ELF-1 (cell line): ENCODE results near the gene FCGR2B.
"Not testable (repeated sequence)": the region's sequence is repeated elsewhere in the genome, so short reads cannot be mapped to it uniquely, and the experiment has no call there.

Source experiments
- DNase-seq: peaks from one replicate; pipeline ENCODE4 v3.0.0-alpha.2; 2016; ENCODE audit warnings: low read depth, low spot score

FCGR2B gene

GRCh38 chr1:161662684-161663339 is at the start of gene FCGR2B:
FCGR2B (plus strand) TSS chr1:161663143; CDS start chr1:161663242, 99 bp downstream.
- DNase-seq, result not testable (repeated sequence)

GRCh38 chr1:161616417-161616816 is 46.5 kb upstream of the FCGR2B start:
- DNase-seq, result not testable (repeated sequence)

GRCh38 chr1:161618517-161618916 is 44.4 kb upstream of the FCGR2B start:
- DNase-seq, result not testable (repeated sequence)

GRCh38 chr1:161620399-161620798 is 42.5 kb upstream of the FCGR2B start:
- DNase-seq, result not testable (repeated sequence)

GRCh38 chr1:161621181-161622000 is 41.6 kb upstream of the FCGR2B start:
- DNase-seq, result peak; percentile 91

- DNase-seq, result not testable (repeated sequence)
Observed at GRCh38 chr1:161622054-161622453, 40.9 kb upstream of the FCGR2B start.

GRCh38 chr1:161623401-161624051 is 39.4 kb upstream of the FCGR2B start:
- DNase-seq, result not testable (repeated sequence)

- DNase-seq, result not testable (repeated sequence)
Observed at GRCh38 chr1:161624605-161625004, 38.3 kb upstream of the FCGR2B start.

- DNase-seq, result not testable (repeated sequence)
Observed at GRCh38 chr1:161626445-161627146, 36.3 kb upstream of the FCGR2B start.

GRCh38 chr1:161630128-161630742 is 32.7 kb upstream of the FCGR2B start:
- DNase-seq, result not testable (repeated sequence)

GRCh38 chr1:161631076-161631475 is 31.9 kb upstream of the FCGR2B start, which contains the start of gene FCGR3B:
FCGR3B (minus strand) TSS chr1:161631176; CDS start chr1:161631094, 82 bp downstream.
- no peak for DNase-seq

- DNase-seq, result not testable (repeated sequence)
Observed at GRCh38 chr1:161634993-161635392, 27.9 kb upstream of the FCGR2B start.

- DNase-seq, result not testable (repeated sequence)
Observed at GRCh38 chr1:161636189-161636782, 26.7 kb upstream of the FCGR2B start.

- DNase-seq, result not testable (repeated sequence)
Observed at GRCh38 chr1:161636976-161637375, 26.0 kb upstream of the FCGR2B start.

GRCh38 chr1:161638251-161638993 is 24.5 kb upstream of the FCGR2B start:
- not testable (repeated sequence) for DNase-seq

- DNase-seq, result not testable (repeated sequence)
Observed at GRCh38 chr1:161639203-161639602, 23.7 kb upstream of the FCGR2B start.

- not testable (repeated sequence) for DNase-seq
Observed at GRCh38 chr1:161642697-161643096, 20.2 kb upstream of the FCGR2B start.

- not testable (repeated sequence) for DNase-seq
Observed at GRCh38 chr1:161643481-161644208, 19.3 kb upstream of the FCGR2B start.

- DNase-seq, result not testable (repeated sequence)
Observed at GRCh38 chr1:161644855-161645254, 18.1 kb upstream of the FCGR2B start.
